Adipocyte (in vitro differentiated cells): Measurements from ENCODE around the gene PSMD13.
"Not testable (repeated sequence)": the region's sequence is repeated elsewhere in the genome, so short reads cannot be mapped to it uniquely, and the experiment has no call there.

ENCODE experiments used
- DNase-seq: peaks from one replicate; pipeline ENCODE4 v3.0.0-alpha.2; 2015; ENCODE audit warnings: low read depth
- H3K27me3 ChIP-seq: replicated peaks from 2 replicates; pipeline ENCODE4 v1.7.0; 2013; ENCODE audit warnings: mild to moderate bottlenecking, low read length, moderate library complexity; ENCODE audit not compliant: control insufficient read depth, insufficient read depth
- H3K36me3 ChIP-seq: 2 replicates; pipeline ENCODE4 v1.7.0; 2013; ENCODE audit warnings: low read length, mild to moderate bottlenecking, moderate library complexity; ENCODE audit not compliant: control insufficient read depth, insufficient read depth, severe bottlenecking
- H3K4me1 ChIP-seq: 2 replicates; pipeline ENCODE4 v1.7.0; 2013; ENCODE audit warnings: mild to moderate bottlenecking, low read length, moderate library complexity; ENCODE audit not compliant: control insufficient read depth, insufficient read depth
- H3K4me3 ChIP-seq: 2 replicates; pipeline ENCODE4 v1.7.0; 2013; ENCODE audit warnings: mild to moderate bottlenecking, low read length, moderate library complexity
- H3K9ac ChIP-seq: 2 replicates; pipeline ENCODE4 v1.7.0; 2013; ENCODE audit warnings: mild to moderate bottlenecking, low read length, moderate library complexity
- H3K9me3 ChIP-seq: 2 replicates; pipeline ENCODE4 v1.7.0; 2013; ENCODE audit warnings: mild to moderate bottlenecking, low read length, moderate library complexity; ENCODE audit not compliant: control insufficient read depth

The PSMD13 gene

DNA sequence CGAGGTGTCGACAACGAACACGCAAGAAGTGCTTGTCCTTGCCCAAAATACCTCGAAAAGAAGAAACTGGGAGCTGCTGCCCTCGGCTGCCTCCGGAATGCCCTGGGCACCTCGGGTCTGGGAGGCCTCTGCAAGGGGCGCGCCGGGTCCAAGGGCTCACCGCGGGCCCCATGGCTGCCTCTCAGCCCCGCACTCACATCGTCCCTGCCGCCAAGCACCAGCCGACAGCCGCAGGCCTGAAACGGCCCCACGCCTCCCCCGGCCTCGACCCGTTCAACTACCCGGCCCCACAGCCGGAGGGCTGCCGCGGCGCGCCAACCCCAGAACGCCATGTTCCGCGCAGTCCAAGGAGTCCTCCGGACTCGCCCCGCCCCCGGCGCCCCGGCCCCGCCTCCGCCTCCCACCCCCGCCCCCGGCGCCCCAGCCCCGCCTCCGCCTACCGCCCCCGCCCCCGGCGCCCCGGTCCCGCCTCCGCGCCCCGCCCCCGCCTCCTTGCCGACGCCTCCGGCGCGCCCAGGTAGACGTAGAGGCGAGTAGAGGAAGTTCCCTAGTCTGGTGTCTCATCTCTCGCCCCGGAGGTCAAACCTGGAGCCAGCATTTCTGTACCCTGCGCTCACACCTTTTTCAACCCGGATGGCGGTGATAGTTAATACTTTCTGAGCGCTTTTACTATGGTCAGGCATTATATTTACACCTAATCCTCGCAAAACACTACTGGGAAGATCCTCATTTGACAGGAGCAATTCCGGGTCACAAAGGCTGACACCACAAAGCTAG lies 591 bp upstream of the PSMD13 start, which contains the start of gene SIRT3:
Gene SIRT3 (minus strand): TSS at position 346 of the 777 bp plus-strand sequence. CDS start 14 bp downstream, at position 332.
- H3K27me3 ChIP-seq = no peaks in the 10 kb centered on the region
- H3K4me1 ChIP-seq = peaks cover 15% of the 10 kb centered on the region
- peak within 1 kb of the TSS; percentile 92 for H3K9ac ChIP-seq
- H3K9me3 ChIP-seq = no peaks in the 10 kb centered on the region
- peaks cover 11% of the 10 kb centered on the region for H3K36me3 ChIP-seq
- peak; percentile 90 for DNase-seq
- peak within 1 kb of the TSS; percentile 91 for H3K4me3 ChIP-seq

DNA sequence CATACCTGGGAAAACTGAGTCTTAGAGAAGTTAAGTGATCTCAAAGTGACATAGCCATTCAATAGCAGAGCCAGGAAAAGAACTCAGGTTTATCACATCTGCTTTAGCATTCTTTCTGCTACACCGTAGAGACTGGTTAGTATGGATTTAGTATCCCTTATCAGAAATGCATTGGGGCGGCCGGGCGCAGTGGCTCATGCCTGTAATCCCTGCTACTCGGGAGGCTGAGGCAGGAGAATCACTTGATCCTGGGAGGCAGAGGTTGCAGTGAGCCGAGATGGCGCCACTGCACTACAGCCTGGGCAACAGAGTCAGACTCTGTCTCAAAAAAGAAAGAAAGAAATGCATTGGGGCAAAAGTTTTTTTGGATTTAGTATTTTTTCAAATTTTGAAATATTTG lies 1.6 kb downstream of the PSMD13 start:
- H3K4me1 ChIP-seq = peaks cover 15% of the 10 kb centered on the region
- H3K4me3 ChIP-seq = peak overlapping the region; percentile 91
- peak overlapping the region; percentile 91 for H3K9ac ChIP-seq
- peaks cover 32% of the 10 kb centered on the region for H3K36me3 ChIP-seq
- H3K9me3 ChIP-seq, DNase-seq, H3K27me3 ChIP-seq: not testable (repeated sequence)

DNA sequence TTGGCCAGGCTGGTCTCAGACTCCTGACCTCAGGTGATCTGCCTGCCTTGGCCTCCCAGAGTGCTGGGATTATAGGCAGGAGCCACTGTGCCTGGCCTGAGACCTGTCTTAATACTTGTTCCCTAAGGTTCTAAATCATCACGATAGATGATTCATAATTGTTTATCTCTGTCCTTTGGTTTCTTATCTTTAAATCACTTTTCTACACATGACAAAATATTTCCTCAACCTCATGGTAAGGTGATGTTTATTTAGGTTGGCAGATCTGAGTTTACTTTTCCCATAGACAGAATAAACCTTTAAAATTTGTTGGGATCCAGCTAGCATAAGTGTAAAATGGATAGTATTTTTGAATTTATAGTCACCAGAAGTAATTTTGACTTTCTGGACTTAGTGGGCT lies 3.5 kb downstream of the PSMD13 start:
- H3K9me3 ChIP-seq = no peaks in the 10 kb centered on the region
- no peak for DNase-seq
- H3K27me3 ChIP-seq = no peaks in the 10 kb centered on the region
- H3K4me3 ChIP-seq = no peak overlapping the region
- peaks cover 52% of the 10 kb centered on the region for H3K36me3 ChIP-seq
- H3K4me1 ChIP-seq = peaks cover 13% of the 10 kb centered on the region
- no peak overlapping the region for H3K9ac ChIP-seq

DNA sequence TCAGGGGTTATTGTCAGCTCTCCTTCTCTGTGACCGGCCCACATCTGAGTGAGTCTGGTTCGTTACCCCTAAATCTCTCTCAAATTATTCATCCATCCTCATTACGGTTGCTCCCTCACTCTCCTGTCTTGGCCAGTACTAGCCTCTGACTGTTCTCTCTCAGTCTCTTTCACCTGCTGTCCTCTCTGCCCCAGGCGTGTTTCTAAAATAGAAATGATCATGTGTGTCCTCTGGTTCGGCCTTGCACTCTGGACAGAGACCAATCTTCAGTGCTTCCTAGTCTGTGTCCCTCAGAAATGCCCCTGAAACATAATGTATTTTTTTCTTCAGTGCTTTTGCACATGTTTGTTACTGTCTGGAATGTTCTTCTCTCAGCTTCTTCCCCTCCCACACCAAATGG lies 4.9 kb downstream of the PSMD13 start:
- H3K27me3 ChIP-seq = no peaks in the 10 kb centered on the region
- peaks cover 10% of the 10 kb centered on the region for H3K4me1 ChIP-seq
- peaks cover 65% of the 10 kb centered on the region for H3K36me3 ChIP-seq
- H3K4me3 ChIP-seq = no peak overlapping the region
- no peak for DNase-seq
- H3K9me3 ChIP-seq = no peaks in the 10 kb centered on the region
- H3K9ac ChIP-seq = no peak overlapping the region

DNA sequence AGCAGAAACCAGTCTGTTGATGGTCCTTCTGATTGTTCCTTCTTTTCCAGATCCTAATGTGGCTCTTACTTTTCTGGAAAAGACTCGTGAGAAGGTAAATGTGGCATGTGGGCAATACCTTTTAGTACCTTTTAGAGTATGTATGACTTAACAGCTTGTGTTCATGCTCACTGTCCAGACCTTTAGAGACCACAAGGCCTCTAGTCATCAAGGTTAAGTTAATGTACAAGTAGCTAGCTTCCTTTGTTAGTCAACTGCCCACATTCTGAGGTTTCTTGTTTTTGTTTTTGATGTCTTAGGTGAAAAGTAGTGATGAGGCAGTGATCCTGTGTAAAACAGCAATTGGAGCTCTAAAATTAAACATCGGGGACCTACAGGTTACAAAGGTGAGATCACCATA lies 7.6 kb downstream of the PSMD13 start:
- no peaks in the 10 kb centered on the region for H3K27me3 ChIP-seq
- no peak for DNase-seq
- H3K4me3 ChIP-seq = no peak overlapping the region
- H3K36me3 ChIP-seq = peaks cover 90% of the 10 kb centered on the region
- no peaks in the 10 kb centered on the region for H3K9me3 ChIP-seq
- H3K4me1 ChIP-seq = no peaks in the 10 kb centered on the region
- no peak overlapping the region for H3K9ac ChIP-seq

DNA sequence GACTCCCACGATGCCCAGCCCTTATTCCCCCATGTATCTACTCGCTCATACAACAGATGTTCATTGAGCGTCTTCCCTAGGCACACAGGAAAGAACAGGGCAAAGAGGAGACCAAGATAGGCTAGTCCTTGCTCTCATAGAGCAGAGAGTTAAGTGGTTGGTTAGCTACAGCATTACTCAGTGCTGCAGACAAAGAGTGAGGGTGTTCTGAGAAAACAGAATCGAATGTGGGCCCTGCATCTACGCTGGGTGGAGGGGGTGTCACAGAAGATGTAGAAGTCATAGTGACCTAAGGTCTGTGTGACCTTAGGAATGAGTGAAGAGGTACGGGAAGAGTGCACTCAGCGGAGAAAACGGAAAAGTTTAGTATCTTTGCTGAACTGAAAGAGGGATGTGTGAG lies 12.3 kb downstream of the PSMD13 start:
- H3K27me3 ChIP-seq = no peaks in the 10 kb centered on the region
- no peak for DNase-seq
- no peak overlapping the region for H3K9ac ChIP-seq
- H3K36me3 ChIP-seq = peaks cover 93% of the 10 kb centered on the region
- H3K9me3 ChIP-seq = no peaks in the 10 kb centered on the region
- H3K4me3 ChIP-seq = no peak overlapping the region
- no peaks in the 10 kb centered on the region for H3K4me1 ChIP-seq

DNA sequence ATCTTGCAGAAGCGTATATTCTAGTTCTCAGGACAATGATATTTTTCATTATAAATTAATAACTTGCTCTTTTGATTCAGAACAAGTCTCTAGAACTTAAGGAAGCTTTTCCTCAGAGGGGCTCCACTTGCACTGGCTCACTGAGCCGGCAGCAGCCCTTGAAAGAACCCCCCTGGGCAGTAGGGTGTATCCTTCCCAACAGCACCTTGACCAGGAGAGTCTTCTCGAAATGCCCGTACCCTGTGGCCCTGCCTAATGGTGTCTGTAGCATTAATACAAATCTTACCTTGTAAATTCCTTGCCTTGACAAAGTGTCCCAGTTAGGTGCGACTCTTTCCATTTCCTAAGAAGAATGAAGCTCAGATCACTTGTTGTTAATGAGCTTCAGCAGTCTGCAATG lies 13.5 kb downstream of the PSMD13 start:
- Histone ChIP-seq H3K4me1 (peaks cover 3% of the 10 kb centered on the region), H3K27me3 (no peaks in the 10 kb centered on the region), H3K9me3 (no peaks in the 10 kb centered on the region), H3K36me3 (peaks cover 81% of the 10 kb centered on the region), H3K4me3 (no peak overlapping the region), H3K9ac (no peak overlapping the region)
- no peak for DNase-seq

DNA sequence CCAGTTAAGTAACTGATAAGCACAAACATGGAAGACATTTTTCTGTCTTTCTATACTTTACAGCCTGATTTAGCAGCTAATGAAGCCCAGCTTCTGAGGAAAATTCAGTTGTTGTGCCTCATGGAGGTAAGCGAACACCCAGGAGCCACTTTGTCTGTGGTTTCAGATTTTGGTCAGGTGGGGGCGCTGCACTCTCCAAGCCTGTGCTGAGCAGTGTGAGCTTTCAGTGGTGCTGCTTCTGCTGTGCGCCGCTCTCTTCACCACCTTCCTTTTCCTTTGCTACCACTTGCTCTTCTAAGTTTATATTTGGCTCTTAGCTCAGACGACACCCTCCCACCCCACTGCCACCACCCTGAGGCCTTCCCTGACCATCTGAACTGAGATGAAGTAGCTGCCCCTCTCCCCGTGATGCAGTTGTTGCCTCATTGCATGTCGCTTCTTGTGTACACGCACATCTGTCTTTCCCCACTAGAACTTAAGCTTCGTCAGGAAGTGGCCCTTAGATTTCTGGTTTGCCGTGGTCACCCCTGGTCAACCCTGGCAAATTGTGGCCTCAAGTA lies 14.0 kb downstream of the PSMD13 start:
- peaks cover 75% of the 10 kb centered on the region for H3K36me3 ChIP-seq
- peaks cover 5% of the 10 kb centered on the region for H3K4me1 ChIP-seq
- H3K9me3 ChIP-seq = no peaks in the 10 kb centered on the region
- H3K9ac ChIP-seq = no peak overlapping the region
- peak; percentile 73 for DNase-seq
- H3K4me3 ChIP-seq = no peak overlapping the region
- no peaks in the 10 kb centered on the region for H3K27me3 ChIP-seq

DNA sequence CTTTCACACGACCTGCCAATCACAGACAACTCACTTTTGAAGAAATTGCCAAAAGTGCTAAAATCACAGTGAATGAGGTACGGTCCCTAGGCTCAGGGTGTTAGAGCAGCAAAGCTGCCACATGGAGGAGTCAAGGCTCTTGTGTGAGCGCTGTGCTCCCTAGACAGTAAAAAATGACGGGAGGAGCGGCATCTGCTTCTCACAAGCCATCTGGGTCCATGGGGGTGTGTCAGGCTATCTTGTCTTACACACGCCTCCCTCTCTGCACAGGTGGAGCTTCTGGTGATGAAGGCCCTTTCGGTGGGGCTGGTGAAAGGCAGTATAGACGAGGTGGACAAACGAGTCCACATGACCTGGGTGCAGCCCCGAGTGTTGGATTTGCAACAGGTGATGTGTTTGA lies 14.8 kb downstream of the PSMD13 start:
- Histone ChIP-seq H3K4me3 (no peak overlapping the region), H3K9me3 (no peaks in the 10 kb centered on the region), H3K27me3 (no peaks in the 10 kb centered on the region), H3K4me1 (peaks cover 5% of the 10 kb centered on the region), H3K9ac (no peak overlapping the region), H3K36me3 (peaks cover 68% of the 10 kb centered on the region)
- DNase-seq = no peak

DNA sequence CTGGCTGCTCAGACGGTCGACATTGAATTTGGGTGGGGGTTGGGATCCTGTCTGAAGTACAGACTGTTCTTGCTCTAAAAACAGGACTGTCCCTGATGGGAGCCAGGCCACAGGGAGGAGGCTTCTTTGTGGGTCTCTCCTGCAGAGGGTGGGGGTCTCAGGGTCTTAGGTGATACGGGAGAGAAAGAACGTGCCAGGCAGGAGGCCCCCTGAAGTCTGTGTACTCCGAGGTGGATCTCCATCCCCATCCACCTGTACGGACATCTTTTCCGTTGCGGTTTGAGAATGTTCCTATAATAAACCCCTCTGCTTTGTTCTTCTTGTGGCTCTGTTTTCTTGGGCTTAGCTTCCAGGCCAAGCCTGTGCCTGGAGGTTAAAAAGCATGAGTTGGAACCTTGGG lies 15.9 kb downstream of the PSMD13 start:
- peaks cover 57% of the 10 kb centered on the region for H3K36me3 ChIP-seq

DNA sequence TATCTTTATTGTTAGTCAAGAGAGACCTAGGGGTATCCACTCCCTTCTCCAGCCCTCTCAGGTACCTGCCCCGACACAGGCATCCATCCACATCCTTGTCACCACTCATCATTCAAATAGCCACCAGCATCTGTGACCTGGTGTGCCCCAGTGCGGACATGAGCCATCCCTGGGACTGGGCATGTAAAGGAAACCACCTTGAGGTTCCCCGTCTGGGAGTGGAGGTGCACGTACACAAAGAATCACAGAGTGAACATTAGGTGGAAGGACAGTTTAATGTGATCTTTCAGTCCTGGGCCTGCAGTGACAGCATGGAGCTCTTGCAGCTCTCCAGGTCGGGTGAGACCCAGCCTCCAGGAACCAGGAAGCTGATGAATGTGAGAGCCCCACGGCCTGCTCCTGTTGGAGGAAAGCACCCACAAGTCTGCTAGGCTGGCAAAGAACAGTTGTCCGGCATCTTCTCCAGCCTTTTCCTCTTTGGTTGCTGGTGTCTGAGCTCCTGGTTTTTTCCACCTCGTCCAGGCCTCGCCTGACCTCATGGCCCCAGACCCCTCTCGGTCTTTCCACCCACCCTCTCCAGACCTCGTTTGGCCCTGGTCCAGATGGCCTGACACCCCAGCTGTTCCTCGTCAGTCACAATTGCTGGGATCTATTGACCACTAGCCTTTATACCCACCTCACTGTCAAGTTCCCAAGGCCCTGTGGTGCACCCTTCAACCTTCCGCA lies 16.5 kb downstream of the PSMD13 start:
- Histone ChIP-seq H3K36me3 (peaks cover 50% of the 10 kb centered on the region), H3K27me3 (peaks cover 9% of the 10 kb centered on the region), H3K4me1 (peaks cover 5% of the 10 kb centered on the region), H3K9me3 (no peaks in the 10 kb centered on the region), H3K9ac (no peak overlapping the region), H3K4me3 (no peak overlapping the region)
- DNase-seq = no peak

More for the DNA sequence above, 15.9 kb downstream of the PSMD13 start:
- H3K27me3 ChIP-seq = peaks cover 6% of the 10 kb centered on the region
- H3K4me3 ChIP-seq = no peak overlapping the region
- H3K4me1 ChIP-seq = peaks cover 5% of the 10 kb centered on the region
- DNase-seq = no peak
- H3K9ac ChIP-seq = no peak overlapping the region
- no peaks in the 10 kb centered on the region for H3K9me3 ChIP-seq
